GM23338 (cell line): ENCODE data around the gene NAGA. TPM values are rescaled to one million over a fixed set of nuclear protein-coding genes. Genes with fewer than 3 reads are reported as not detected.
"Not testable (repeated sequence)": the region's sequence is repeated elsewhere in the genome, so short reads cannot be mapped to it uniquely, and the experiment has no call there.

Experiments used
- ATAC-seq: fragments of 200-7000 bp; cut with Tn5 transposase; 3 replicates; pipeline ENCODE4 v1.9.1; 2020
- DNase-seq: peaks from one replicate; pipeline ENCODE4 v3.0.0-alpha.2; 2015; ENCODE audit warnings: low spot score
- H2AFZ ChIP-seq: fragments of 200-600 bp; sonication (generic); 2 replicates; pipeline ENCODE4 v1.8.0; 2016; ENCODE audit warnings: antibody characterized with exemption, mild to moderate bottlenecking, moderate library complexity
- H3F3A ChIP-seq: fragments of 200-600 bp; sonication (generic); replicated peaks from 2 replicates; pipeline ENCODE4 v1.8.0; 2017; ENCODE audit warnings: antibody characterized with exemption, mixed run types, low read depth
- H3K27ac ChIP-seq: fragments of 200-600 bp; sonication (generic); 2 replicates; pipeline ENCODE4 v1.6.1; 2016; ENCODE audit warnings: low read depth
- H3K27me3 ChIP-seq: fragments of 200-600 bp; sonication (generic); 2 replicates; pipeline ENCODE4 v1.8.0; 2016; ENCODE audit warnings: mild to moderate bottlenecking, mixed run types, moderate library complexity; ENCODE audit not compliant: insufficient read depth
- H3K36me3 ChIP-seq: fragments of 200-600 bp; sonication (generic); 2 replicates; pipeline ENCODE4 v1.8.0; 2016; ENCODE audit warnings: mild to moderate bottlenecking; ENCODE audit not compliant: insufficient read depth
- H3K4me1 ChIP-seq: fragments of 200-600 bp; sonication (generic); 2 replicates; pipeline ENCODE4 v1.8.0; 2016; ENCODE audit warnings: mild to moderate bottlenecking, moderate library complexity; ENCODE audit not compliant: insufficient read depth
- H3K4me2 ChIP-seq: fragments of 200-600 bp; sonication (generic); 2 replicates; pipeline ENCODE4 v1.7.1; 2017; ENCODE audit warnings: mixed run types
- H3K4me3 ChIP-seq: fragments of 200-600 bp; sonication (generic); 2 replicates; pipeline ENCODE4 v1.6.1; 2016; ENCODE audit warnings: mixed run types
- H3K79me2 ChIP-seq: fragments of 200-600 bp; sonication (generic); replicated peaks from 2 replicates; pipeline ENCODE4 v1.8.0; 2017; ENCODE audit warnings: mild to moderate bottlenecking; ENCODE audit not compliant: insufficient read depth
- H3K9me2 ChIP-seq: fragments of 200-600 bp; sonication (generic); 2 replicates; pipeline ENCODE4 v1.8.0; 2017; ENCODE audit not compliant: insufficient read depth
- H4K20me1 ChIP-seq: fragments of 200-600 bp; sonication (generic); replicated peaks from 2 replicates; pipeline ENCODE4 v1.8.0; 2017; ENCODE audit warnings: mild to moderate bottlenecking; ENCODE audit not compliant: insufficient read depth
- H3K27ac Mint-ChIP-seq: 2 replicates; pipeline ENCODE4 v1.8.0; 2020; ENCODE audit warnings: inconsistent platforms, mild to moderate bottlenecking, moderate library complexity, mixed read lengths
- H3K27me3 Mint-ChIP-seq: 3 replicates; pipeline ENCODE4 v1.8.0; 2022; ENCODE audit warnings: low read depth, mild to moderate bottlenecking, moderate library complexity, mixed read lengths, inconsistent platforms; ENCODE audit not compliant: insufficient read depth, poor library complexity
- H3K36me3 Mint-ChIP-seq: 3 replicates; pipeline ENCODE4 v1.8.0; 2021; ENCODE audit warnings: low read depth, mild to moderate bottlenecking, inconsistent platforms, moderate library complexity, mixed read lengths
- H3K4me1 Mint-ChIP-seq: 3 replicates; pipeline ENCODE4 v1.8.0; 2020; ENCODE audit warnings: mild to moderate bottlenecking, inconsistent platforms, mixed read lengths
- H3K4me3 Mint-ChIP-seq: 3 replicates; pipeline ENCODE4 v1.8.0; 2021; ENCODE audit warnings: moderate library complexity, mild to moderate bottlenecking, inconsistent platforms, mixed read lengths
- H3K9me3 Mint-ChIP-seq: 3 replicates; pipeline ENCODE4 v1.8.0; 2020; ENCODE audit warnings: moderate library complexity, mild to moderate bottlenecking, inconsistent platforms, mixed read lengths
- EZH2phosphoT487 ChIP-seq: fragments of 200-600 bp; sonication (generic); IDR thresholded peaks from one replicate; pipeline ENCODE4 v1.8.1; 2018; ENCODE audit warnings: antibody characterized with exemption; ENCODE audit not compliant: unreplicated experiment
- JUNB ChIP-seq: IDR thresholded peaks from one replicate; pipeline ENCODE4 v1.6.1; 2016; ENCODE audit warnings: antibody characterized with exemption; ENCODE audit not compliant: unreplicated experiment
- NANOG ChIP-seq: IDR thresholded peaks from 2 replicates; pipeline ENCODE4 v1.6.1; 2016; ENCODE audit warnings: antibody characterized with exemption, borderline replicate concordance
- ZNF114 ChIP-seq: fragments of 250-450 bp; sonication (Bioruptor Pico); IDR thresholded peaks from 2 replicates; pipeline ENCODE4 v1.5.0; 2020; ENCODE audit warnings: mild to moderate bottlenecking, moderate library complexity
- polyA plus RNA-seq: library from polyadenylated mRNA; unstranded; fragments of >200 nt; fragmentation: Nextera tagmentation; extraction: Ambion mirVana; gene quantifications from 2 replicates; pipeline ENCODE4 v1.2.1, GENCODE V29; 2016
- total RNA-seq: library from RNA; depleted of rRNA; stranded (reverse); fragments of >200 nt; shearing (Covaris generic); gene quantifications from 2 replicates; pipeline ENCODE4 v1.2.3, GENCODE V29; 2014
- TF ChIP-seq, protein P1 (sequence below), 2 experiments: fragments of 200-600 bp in 1 of 2; sonication (generic) in 1 of 2; conservative IDR thresholded peaks; 2 replicates each; pipeline versions ENCODE4 v1.5.1 to v1.6.1; 2016 to 2017; ENCODE audit warnings: antibody characterized with exemption in 2 of 2, low read depth in 2 of 2, mild to moderate bottlenecking in 2 of 2, moderate library complexity in 1 of 2

Gene NAGA
- total and polyA plus RNA-seq, 2 experiments from 2014 or later = 6.3 to 21.4 TPM

DNA sequence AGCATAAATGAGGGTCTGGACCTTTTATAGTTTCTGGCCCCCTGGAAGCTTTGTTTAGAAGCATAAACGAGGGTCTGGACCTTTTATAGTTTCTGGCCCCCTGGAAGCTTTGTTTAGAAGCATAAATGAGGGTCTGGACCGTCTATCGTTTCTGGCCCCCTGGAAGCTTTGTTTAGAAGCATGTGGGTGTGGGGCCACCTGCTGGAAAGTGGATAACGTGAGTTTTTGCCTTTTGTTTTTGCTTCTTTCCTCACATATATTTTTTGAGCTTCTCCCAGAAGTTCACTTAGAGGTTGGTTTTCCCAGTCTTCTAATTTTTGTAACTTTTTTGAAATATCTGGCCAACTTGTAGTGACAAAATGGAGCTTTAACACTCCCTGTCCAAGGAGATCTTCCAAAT is 42.2 kb upstream of the NAGA start:
- H3K27me3 Mint-ChIP-seq = peaks cover 11% of the 10 kb centered on the region
- H3K27me3 ChIP-seq = peaks cover 11% of the 10 kb centered on the region; the same call in 1 of the 2 replicates
- ATAC-seq, H3K4me3 Mint-ChIP-seq, H3K27ac Mint-ChIP-seq, H3K4me3 ChIP-seq, H3K36me3 ChIP-seq, H3K79me2 ChIP-seq, H3K27ac ChIP-seq, H3F3A ChIP-seq, H4K20me1 ChIP-seq, H3K9me2 ChIP-seq, H3K4me1 ChIP-seq, H3K4me1 Mint-ChIP-seq, H2AFZ ChIP-seq, H3K4me2 ChIP-seq: not testable (repeated sequence)
- TF ChIP-seq, protein P1, sequence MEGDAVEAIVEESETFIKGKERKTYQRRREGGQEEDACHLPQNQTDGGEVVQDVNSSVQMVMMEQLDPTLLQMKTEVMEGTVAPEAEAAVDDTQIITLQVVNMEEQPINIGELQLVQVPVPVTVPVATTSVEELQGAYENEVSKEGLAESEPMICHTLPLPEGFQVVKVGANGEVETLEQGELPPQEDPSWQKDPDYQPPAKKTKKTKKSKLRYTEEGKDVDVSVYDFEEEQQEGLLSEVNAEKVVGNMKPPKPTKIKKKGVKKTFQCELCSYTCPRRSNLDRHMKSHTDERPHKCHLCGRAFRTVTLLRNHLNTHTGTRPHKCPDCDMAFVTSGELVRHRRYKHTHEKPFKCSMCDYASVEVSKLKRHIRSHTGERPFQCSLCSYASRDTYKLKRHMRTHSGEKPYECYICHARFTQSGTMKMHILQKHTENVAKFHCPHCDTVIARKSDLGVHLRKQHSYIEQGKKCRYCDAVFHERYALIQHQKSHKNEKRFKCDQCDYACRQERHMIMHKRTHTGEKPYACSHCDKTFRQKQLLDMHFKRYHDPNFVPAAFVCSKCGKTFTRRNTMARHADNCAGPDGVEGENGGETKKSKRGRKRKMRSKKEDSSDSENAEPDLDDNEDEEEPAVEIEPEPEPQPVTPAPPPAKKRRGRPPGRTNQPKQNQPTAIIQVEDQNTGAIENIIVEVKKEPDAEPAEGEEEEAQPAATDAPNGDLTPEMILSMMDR (conservative IDR thresholded peaks at IDR 0.05; ENCODE audit: low read depth in 2 of 2) = peak; percentile 33 to 71; a peak in 3 of 4 replicates
- peak; percentile 54 for DNase-seq
- H3K36me3 Mint-ChIP-seq = peaks cover 24% of the 10 kb centered on the region; the same call in 2 of the 3 replicates
- peaks cover 37% of the 10 kb centered on the region for H3K9me3 Mint-ChIP-seq

DNA sequence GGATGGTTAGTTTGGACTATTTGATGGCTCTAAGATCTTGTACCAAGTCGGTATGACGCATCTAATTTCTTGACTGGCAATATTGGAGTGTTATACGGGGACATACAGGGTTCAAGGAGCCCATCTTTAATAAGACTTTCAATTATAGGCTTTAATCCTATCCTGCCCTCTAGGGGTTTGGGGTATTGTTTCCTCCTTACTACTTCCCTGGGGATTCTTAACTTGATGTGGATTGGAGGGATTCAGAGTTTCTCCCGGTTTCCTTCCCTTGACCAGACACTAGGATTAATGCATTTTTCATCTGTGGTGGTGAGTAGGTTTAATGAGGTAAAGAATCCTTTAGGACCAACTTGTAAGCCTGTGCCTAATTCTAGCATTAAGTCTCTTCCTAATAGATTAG is 41.2 kb upstream of the NAGA start:
- Histone ChIP-seq H3K27ac (no peak overlapping the region), H2AFZ (no peak overlapping the region), H3K4me3 (no peak overlapping the region), H3K27me3 (peaks cover 12% of the 10 kb centered on the region; the same call in 1 of the 2 replicates), H3K4me2 (no peak overlapping the region), H3K36me3 (peaks cover 3% of the 10 kb centered on the region; the same call in 1 of the 2 replicates), H3K4me1 (no peaks in the 10 kb centered on the region), H3K79me2 (no peaks in the 10 kb centered on the region), H3K9me2 (no peaks in the 10 kb centered on the region), H4K20me1 (no peaks in the 10 kb centered on the region), H3F3A (no peaks in the 10 kb centered on the region)
- Mint-ChIP-seq H3K27me3 (peaks cover 11% of the 10 kb centered on the region), H3K9me3 (peaks cover 36% of the 10 kb centered on the region), H3K4me3 (no peak overlapping the region), H3K36me3 (peaks cover 23% of the 10 kb centered on the region; the same call in 2 of the 3 replicates), H3K4me1 (no peaks in the 10 kb centered on the region; the same call in 2 of the 3 replicates), H3K27ac (no peak overlapping the region)
- ATAC-seq = no peak; the same call in 2 of the 3 replicates
- TF ChIP-seq, protein P1 (conservative IDR thresholded peaks at IDR 0.05; ENCODE audit: low read depth in 2 of 2) = peak; percentile 47 to 52
- no peak for TF ChIP-seq JUNB
- DNase-seq = peak; percentile 59

DNA sequence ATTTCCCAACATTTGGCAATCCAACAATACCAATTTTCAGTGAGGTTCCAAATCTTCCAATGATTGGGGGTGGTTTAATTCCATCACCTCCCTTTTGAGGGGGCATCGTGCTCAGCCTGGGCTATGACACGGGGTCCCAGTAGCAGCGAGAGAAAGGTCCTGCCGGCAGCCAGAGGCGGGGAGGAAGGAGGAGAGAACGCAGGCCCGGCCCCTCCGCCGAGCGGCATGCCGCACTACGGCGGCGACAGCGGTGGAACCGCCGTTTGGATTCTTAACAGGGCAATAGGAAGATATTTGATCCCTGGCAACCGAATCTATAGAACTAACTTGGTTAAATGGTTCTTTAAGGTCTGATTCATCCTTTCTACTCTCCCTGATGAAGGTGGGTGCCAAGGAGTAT is 38.2 kb upstream of the NAGA start:
- Mint-ChIP-seq H3K9me3 (peaks cover 26% of the 10 kb centered on the region), H3K4me3 (no peak overlapping the region), H3K36me3 (peaks cover 10% of the 10 kb centered on the region), H3K27ac (no peak overlapping the region), H3K27me3 (peaks cover 8% of the 10 kb centered on the region), H3K4me1 (no peaks in the 10 kb centered on the region; the same call in 2 of the 3 replicates)
- H3K9me2 ChIP-seq = no peaks in the 10 kb centered on the region
- H2AFZ ChIP-seq = no peak overlapping the region
- H3F3A ChIP-seq = no peaks in the 10 kb centered on the region
- ATAC-seq (peak; percentile 89), DNase-seq (peak; percentile 40)
- no peaks in the 10 kb centered on the region for H3K79me2 ChIP-seq
- H3K4me3 ChIP-seq = peak overlapping the region; percentile 5; the same call in 1 of the 2 replicates
- H3K36me3 ChIP-seq = no peaks in the 10 kb centered on the region
- H3K27me3 ChIP-seq = peaks cover 12% of the 10 kb centered on the region; the same call in 1 of the 2 replicates
- H3K27ac ChIP-seq = no peak overlapping the region
- no peaks in the 10 kb centered on the region for H4K20me1 ChIP-seq
- peak overlapping the region; percentile 33; the same call in 1 of the 2 replicates for H3K4me2 ChIP-seq
- H3K4me1 ChIP-seq = no peaks in the 10 kb centered on the region
- TF ChIP-seq, protein P1 (conservative IDR thresholded peaks at IDR 0.05; ENCODE audit: low read depth in 2 of 2) = no peak
- TF ChIP-seq NANOG = no peak
- no peak for TF ChIP-seq JUNB
- no peak for TF ChIP-seq ZNF114 (CRISPR knock-in tag)
- TF ChIP-seq EZH2phosphoT487 = no peak
